Measurements from ENCODE around the gene AIM2.
"Not testable (repeated sequence)": the region's sequence is repeated elsewhere in the genome, so short reads cannot be mapped to it uniquely, and the experiment has no call there.

The AIM2 gene

GRCh38 chr1:159040893-159041724 lies 35.5 kb downstream of the AIM2 start:
- no peak for TF ChIP-seq CTCF (IDR thresholded peaks at IDR 0.05; ENCODE audit: low read depth, low read length)
- H3K4me3 ChIP-seq (ENCODE audit: low read depth, low read length), result no peak overlapping the region

DNA sequence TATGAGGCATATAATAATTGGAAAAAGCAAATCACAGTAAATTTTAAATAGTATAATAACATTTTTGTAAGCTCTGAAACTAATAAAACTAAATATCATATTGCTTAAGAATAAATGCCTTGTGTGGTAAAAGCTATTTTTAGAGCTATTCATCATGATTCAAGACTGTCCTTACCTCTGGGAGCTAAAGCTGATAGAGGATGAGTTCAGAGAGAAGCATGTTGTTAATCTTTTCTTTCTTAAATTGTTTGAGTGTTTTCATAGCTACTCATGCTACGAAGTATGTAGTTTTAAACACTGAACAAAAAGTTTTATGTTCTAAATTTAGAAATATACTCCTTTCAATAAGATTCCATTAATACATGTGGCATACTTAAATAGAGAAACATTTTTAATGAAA lies 36.4 kb downstream of the AIM2 start:
- H3K4me3 ChIP-seq (ENCODE audit: low read depth, low read length), result no peak overlapping the region
- no peak for TF ChIP-seq CTCF (IDR thresholded peaks at IDR 0.05; ENCODE audit: low read depth, low read length)

- no peak overlapping the region for H3K4me3 ChIP-seq (ENCODE audit: low read depth, low read length)
- no peak for TF ChIP-seq CTCF (IDR thresholded peaks at IDR 0.05; ENCODE audit: low read depth, low read length)
Observed at GRCh38 chr1:159030877-159031447, 45.6 kb downstream of the AIM2 start.

DNA sequence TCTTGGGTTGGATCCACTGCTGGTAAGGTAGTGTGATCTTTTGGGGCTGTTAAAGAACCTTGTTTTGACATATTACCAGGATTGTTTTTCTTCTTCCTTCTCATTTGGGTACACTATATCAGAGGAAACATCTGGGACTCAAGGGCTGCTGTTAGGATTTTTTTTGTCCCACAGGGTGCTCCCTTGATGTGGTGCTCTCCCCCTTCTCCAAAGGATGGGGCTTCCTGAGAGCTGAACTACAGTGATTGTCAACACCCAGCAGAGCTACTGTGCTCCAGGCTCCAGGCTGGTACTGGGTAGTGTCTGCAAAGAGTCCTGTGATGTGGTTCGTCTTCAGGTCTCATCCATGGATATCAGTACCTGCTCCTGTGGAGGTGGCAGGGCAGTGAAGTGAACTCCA lies 46.3 kb downstream of the AIM2 start:
- no peak overlapping the region for H3K4me3 ChIP-seq (ENCODE audit: low read depth, low read length)
- no peak for TF ChIP-seq CTCF (IDR thresholded peaks at IDR 0.05; ENCODE audit: low read depth, low read length)

- H3K4me3 ChIP-seq (ENCODE audit: low read depth, low read length), result not testable (repeated sequence)
Observed at GRCh38 chr1:159026841-159027240, 49.7 kb downstream of the AIM2 start.

GRCh38 chr1:159025043-159025442 lies 51.5 kb downstream of the AIM2 start:
- no peak for TF ChIP-seq CTCF (IDR thresholded peaks at IDR 0.05; ENCODE audit: low read depth, low read length)
- no peak overlapping the region for H3K4me3 ChIP-seq (ENCODE audit: low read depth, low read length)

DNA sequence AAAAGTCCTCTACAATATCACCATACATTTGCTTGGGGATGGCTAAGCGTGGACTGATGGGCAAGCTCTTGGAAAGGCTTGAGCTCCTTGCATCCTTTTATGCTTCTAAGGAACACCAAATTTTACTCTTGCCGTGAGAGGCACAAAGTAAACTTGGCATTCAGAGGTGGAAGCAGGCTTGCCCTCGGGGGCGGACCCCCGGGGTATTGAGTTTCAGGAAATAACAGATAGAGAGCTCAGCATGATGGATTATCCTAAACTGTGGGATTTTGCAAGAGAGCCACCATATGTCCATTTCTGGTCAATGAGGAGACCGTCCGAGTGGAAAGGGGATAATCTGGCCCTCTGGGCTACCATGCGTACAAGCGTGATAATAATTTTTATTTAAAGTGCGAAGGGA lies 52.8 kb downstream of the AIM2 start:
- TF ChIP-seq CTCF (IDR thresholded peaks at IDR 0.05; ENCODE audit: low read depth, low read length), result no peak
- no peak overlapping the region for H3K4me3 ChIP-seq (ENCODE audit: low read depth, low read length)
